MM.1S (cell line): ENCODE data around the gene NRXN3.

Source experiments
- DNase-seq: peaks from one replicate; pipeline ENCODE4 v3.0.0-alpha.2; 2015
- H2AFZ ChIP-seq: fragments of 300-600 bp; sonication (generic); 2 replicates; pipeline ENCODE4 v1.6.0; 2016; ENCODE audit warnings: antibody characterized with exemption, low read length
- H3F3A ChIP-seq: fragments of 300-600 bp; sonication (generic); 2 replicates; pipeline ENCODE4 v1.6.1; 2016; ENCODE audit warnings: mild to moderate bottlenecking, antibody characterized with exemption, low read length, moderate library complexity, mixed read lengths; ENCODE audit not compliant: insufficient read depth
- H3K27ac ChIP-seq: fragments of 300-600 bp; sonication (generic); 2 replicates; pipeline ENCODE4 v1.5.1; 2016; ENCODE audit warnings: mild to moderate bottlenecking, low read length
- H3K27me3 ChIP-seq: fragments of 300-600 bp; sonication (generic); replicated peaks from 2 replicates; pipeline ENCODE4 v1.6.0; 2016; ENCODE audit warnings: low read length; ENCODE audit not compliant: insufficient read depth
- H3K36me3 ChIP-seq: fragments of 300-600 bp; sonication (generic); replicated peaks from 2 replicates; pipeline ENCODE4 v1.6.1; 2016; ENCODE audit warnings: mild to moderate bottlenecking, low read length, mixed read lengths; ENCODE audit not compliant: insufficient read depth
- H3K4me1 ChIP-seq: fragments of 300-600 bp; sonication (generic); 2 replicates; pipeline ENCODE4 v1.6.1; 2016; ENCODE audit warnings: low read length, mixed read lengths
- H3K4me2 ChIP-seq: fragments of 300-600 bp; sonication (generic); 2 replicates; pipeline ENCODE4 v1.6.0; 2016; ENCODE audit warnings: low read depth, low read length
- H3K4me3 ChIP-seq: fragments of 300-600 bp; sonication (generic); 2 replicates; pipeline ENCODE4 v1.5.1; 2016; ENCODE audit warnings: low read length, mixed read lengths
- H3K79me2 ChIP-seq: fragments of 300-600 bp; sonication (generic); 2 replicates; pipeline ENCODE4 v1.6.1; 2016; ENCODE audit warnings: mixed run types, low read length, mixed read lengths
- H3K9ac ChIP-seq: fragments of 300-600 bp; sonication (generic); 2 replicates; pipeline ENCODE4 v1.6.1; 2016; ENCODE audit warnings: low read length, mixed read lengths
- H3K9me2 ChIP-seq: fragments of 300-600 bp; sonication (generic); replicated peaks from 2 replicates; pipeline ENCODE4 v1.6.1; 2016; ENCODE audit warnings: mild to moderate bottlenecking, low read length, mixed read lengths; ENCODE audit not compliant: insufficient read depth
- H3K9me3 ChIP-seq: fragments of 300-600 bp; sonication (generic); replicated peaks from 2 replicates; pipeline ENCODE4 v1.6.1; 2016; ENCODE audit warnings: mild to moderate bottlenecking, low read length, mixed read lengths; ENCODE audit not compliant: insufficient read depth
- H4K20me1 ChIP-seq: fragments of 300-600 bp; sonication (generic); 2 replicates; pipeline ENCODE4 v1.6.1; 2016; ENCODE audit warnings: mild to moderate bottlenecking, low read length, moderate library complexity, mixed read lengths; ENCODE audit not compliant: insufficient read depth
- EZH2 ChIP-seq: fragments of 300-600 bp; sonication (generic); optimal IDR thresholded peaks from 2 replicates; pipeline ENCODE3; 2017; ENCODE audit warnings: low read depth, mild to moderate bottlenecking, antibody characterized with exemption, low read length, mixed read lengths
- EZH2phosphoT487 ChIP-seq: fragments of 300-600 bp; sonication (generic); IDR thresholded peaks from 2 replicates; pipeline ENCODE4 v1.6.1; 2018; ENCODE audit warnings: antibody characterized with exemption, low read length
- TF ChIP-seq, protein P1 (sequence below): fragments of 300-600 bp; sonication (generic); IDR thresholded peaks from 2 replicates; pipeline ENCODE4 v1.5.1; 2016; ENCODE audit warnings: antibody characterized with exemption, low read length, mixed read lengths

Gene NRXN3

GRCh38 chr14:78644824-78645559 lies 474.8 kb downstream of the NRXN3 start:
- no peak overlapping the region for H2AFZ ChIP-seq
- H3K27ac ChIP-seq: no peak overlapping the region
- H3K4me1 ChIP-seq: no peaks in the 10 kb centered on the region
- no peaks in the 10 kb centered on the region for H3F3A ChIP-seq
- no peaks in the 10 kb centered on the region for H3K79me2 ChIP-seq
- H3K4me2 ChIP-seq: no peak overlapping the region
- no peak for TF ChIP-seq EZH2
- TF ChIP-seq, protein P1, sequence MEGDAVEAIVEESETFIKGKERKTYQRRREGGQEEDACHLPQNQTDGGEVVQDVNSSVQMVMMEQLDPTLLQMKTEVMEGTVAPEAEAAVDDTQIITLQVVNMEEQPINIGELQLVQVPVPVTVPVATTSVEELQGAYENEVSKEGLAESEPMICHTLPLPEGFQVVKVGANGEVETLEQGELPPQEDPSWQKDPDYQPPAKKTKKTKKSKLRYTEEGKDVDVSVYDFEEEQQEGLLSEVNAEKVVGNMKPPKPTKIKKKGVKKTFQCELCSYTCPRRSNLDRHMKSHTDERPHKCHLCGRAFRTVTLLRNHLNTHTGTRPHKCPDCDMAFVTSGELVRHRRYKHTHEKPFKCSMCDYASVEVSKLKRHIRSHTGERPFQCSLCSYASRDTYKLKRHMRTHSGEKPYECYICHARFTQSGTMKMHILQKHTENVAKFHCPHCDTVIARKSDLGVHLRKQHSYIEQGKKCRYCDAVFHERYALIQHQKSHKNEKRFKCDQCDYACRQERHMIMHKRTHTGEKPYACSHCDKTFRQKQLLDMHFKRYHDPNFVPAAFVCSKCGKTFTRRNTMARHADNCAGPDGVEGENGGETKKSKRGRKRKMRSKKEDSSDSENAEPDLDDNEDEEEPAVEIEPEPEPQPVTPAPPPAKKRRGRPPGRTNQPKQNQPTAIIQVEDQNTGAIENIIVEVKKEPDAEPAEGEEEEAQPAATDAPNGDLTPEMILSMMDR: no peak
- no peak for TF ChIP-seq EZH2phosphoT487
- H3K36me3 ChIP-seq: no peaks in the 10 kb centered on the region
- no peak overlapping the region for H3K9ac ChIP-seq
- H3K9me3 ChIP-seq: no peaks in the 10 kb centered on the region
- no peaks in the 10 kb centered on the region for H4K20me1 ChIP-seq
- no peaks in the 10 kb centered on the region for H3K9me2 ChIP-seq
- DNase-seq: no peak
- no peaks in the 10 kb centered on the region for H3K27me3 ChIP-seq
- H3K4me3 ChIP-seq: no peak overlapping the region

DNA sequence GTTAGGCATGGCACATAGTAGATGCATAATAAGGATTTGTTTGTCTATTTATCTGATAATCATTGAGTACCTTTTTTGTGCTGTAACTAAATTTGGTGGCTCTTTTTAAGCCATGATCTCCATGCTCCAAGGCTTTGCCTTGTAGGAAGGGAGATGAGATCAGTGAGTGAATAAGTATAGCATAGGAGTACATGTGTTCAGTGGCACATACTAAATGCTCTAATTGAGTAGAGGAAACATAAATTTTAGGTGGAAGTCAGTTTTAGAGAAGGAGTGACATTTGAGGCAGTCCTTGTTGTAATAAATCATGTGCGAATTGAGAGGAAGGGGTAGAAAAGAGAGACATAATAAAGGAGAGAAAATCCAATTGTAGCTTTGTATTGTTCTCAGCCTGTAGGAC lies 482.6 kb downstream of the NRXN3 start:
- no peaks in the 10 kb centered on the region for H3K27me3 ChIP-seq
- no peaks in the 10 kb centered on the region for H3K4me1 ChIP-seq
- no peaks in the 10 kb centered on the region for H3K79me2 ChIP-seq
- H3K9ac ChIP-seq: no peak overlapping the region
- DNase-seq: no peak
- H3F3A ChIP-seq: no peaks in the 10 kb centered on the region
- TF ChIP-seq EZH2phosphoT487 (no peak), EZH2 (no peak)
- TF ChIP-seq, protein P1: no peak
- H3K36me3 ChIP-seq: no peaks in the 10 kb centered on the region
- no peaks in the 10 kb centered on the region for H4K20me1 ChIP-seq
- H2AFZ ChIP-seq: no peak overlapping the region
- H3K9me2 ChIP-seq: no peaks in the 10 kb centered on the region
- H3K27ac ChIP-seq: no peak overlapping the region
- H3K4me2 ChIP-seq: no peak overlapping the region
- H3K4me3 ChIP-seq: no peak overlapping the region
- no peaks in the 10 kb centered on the region for H3K9me3 ChIP-seq

- Histone ChIP-seq H3K79me2 (no peaks in the 10 kb centered on the region), H3K27ac (no peak overlapping the region)
- TF ChIP-seq EZH2phosphoT487: no peak
- no peak for TF ChIP-seq EZH2
- TF ChIP-seq, protein P1: no peak
These were observed 483.0 kb downstream of the NRXN3 start for GRCh38 chr14:78653173-78653572.

More at GRCh38 chr14:78653173-78653572, 483.0 kb downstream of the NRXN3 start:
- no peaks in the 10 kb centered on the region for H3K9me2 ChIP-seq
- no peaks in the 10 kb centered on the region for H3K9me3 ChIP-seq
- H4K20me1 ChIP-seq: no peaks in the 10 kb centered on the region
- no peaks in the 10 kb centered on the region for H3K27me3 ChIP-seq
- no peaks in the 10 kb centered on the region for H3F3A ChIP-seq
- H3K9ac ChIP-seq: no peak overlapping the region
- DNase-seq: no peak
- no peak overlapping the region for H3K4me2 ChIP-seq
- no peaks in the 10 kb centered on the region for H3K4me1 ChIP-seq
- H3K36me3 ChIP-seq: no peaks in the 10 kb centered on the region
- H3K4me3 ChIP-seq: no peak overlapping the region
- no peak overlapping the region for H2AFZ ChIP-seq
